GM18520 (cell line): ENCODE data around the gene SELENOI.

Experiments used
- ATAC-seq: cut with Tn5 transposase; IDR thresholded peaks from one replicate; pipeline ENCODE4 v1.9.1; 2021; ENCODE audit not compliant: unreplicated experiment

The SELENOI gene

DNA sequence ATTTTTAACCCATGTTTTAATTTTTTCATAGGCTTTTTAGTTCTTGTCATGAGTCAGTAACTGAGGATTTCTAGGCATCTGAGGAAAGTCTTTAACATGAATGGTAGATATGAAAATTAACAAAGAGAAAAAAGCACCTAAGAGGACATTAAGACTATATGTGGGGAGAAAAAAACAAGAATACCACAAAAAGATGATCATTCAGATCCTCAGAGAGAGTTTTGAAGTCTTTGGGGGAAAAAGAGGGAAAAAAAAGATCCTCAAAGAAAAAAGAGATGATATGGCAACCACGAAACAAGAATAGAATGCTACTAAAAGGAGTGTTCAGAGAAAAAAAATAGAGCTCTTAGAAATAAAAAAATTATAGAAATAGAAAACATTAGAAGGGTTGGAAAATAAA is 63.8 kb downstream of the SELENOI start:
- no peak for ATAC-seq

DNA sequence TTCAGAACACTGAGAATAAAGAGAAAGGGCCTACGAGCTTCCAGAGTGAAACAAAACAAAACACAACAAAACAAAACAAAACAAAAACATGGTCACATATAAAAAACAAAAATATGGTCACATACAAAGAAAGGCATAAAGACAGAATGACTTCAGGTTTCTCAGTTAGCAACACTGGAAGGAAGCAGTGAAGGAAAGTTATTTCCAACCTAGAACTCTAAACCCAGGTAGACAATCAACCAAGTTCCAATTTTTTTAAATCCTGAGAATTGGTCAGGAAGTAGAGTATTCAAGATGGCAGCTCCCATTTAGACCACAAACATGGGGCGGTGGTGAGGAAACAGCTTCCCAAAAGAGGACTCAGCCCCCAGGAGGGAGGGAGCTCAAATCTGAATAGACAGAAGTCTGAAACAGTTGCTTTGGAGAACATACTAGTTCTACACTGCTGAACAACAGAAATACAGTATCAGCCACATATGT is 64.9 kb downstream of the SELENOI start:
- ATAC-seq = no peak

GRCh38 chr2:26411419-26411818 is 65.5 kb downstream of the SELENOI start:
- ATAC-seq = no peak

- no peak for ATAC-seq
Observed at GRCh38 chr2:26412091-26412673, 66.2 kb downstream of the SELENOI start.

DNA sequence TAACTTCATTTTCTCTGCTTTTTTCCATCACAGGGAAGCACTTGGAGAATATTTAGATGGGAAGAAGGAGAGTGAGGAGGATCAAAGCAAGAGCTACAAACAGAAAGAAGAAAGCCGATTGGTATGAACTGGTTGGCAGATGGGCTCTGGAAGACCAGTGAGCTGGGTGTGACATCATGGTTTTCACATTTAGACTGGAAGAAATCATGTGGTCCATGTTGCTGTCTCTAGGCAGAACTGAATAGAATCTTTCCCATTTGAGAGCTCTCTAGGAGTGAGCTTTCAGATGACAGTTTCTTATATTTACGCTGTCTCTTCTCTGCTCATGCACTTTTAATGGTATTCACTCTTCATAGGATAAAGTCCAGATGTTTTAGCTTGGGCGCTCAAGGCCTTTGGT is 68.4 kb downstream of the SELENOI start:
- ATAC-seq = no peak

DNA sequence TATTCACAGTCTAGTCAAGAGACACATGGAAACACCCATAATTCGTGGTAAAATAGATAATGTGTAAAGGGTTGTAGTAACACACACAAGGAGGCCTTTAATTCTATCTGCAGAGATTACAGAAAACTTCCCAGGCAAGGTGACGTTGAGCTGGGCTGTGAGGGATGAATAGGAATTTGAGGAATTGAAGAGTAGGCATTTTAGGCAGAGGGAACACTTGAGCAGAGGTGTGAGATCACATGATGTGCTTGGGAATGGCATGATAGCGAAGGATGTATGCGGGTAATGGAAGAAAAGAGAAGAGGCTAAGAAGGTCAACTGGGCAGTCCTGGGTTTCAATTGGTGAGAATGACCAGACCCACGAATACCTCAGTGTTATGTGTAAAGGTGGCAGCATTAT is 76.0 kb downstream of the SELENOI start:
- ATAC-seq = no peak

DNA sequence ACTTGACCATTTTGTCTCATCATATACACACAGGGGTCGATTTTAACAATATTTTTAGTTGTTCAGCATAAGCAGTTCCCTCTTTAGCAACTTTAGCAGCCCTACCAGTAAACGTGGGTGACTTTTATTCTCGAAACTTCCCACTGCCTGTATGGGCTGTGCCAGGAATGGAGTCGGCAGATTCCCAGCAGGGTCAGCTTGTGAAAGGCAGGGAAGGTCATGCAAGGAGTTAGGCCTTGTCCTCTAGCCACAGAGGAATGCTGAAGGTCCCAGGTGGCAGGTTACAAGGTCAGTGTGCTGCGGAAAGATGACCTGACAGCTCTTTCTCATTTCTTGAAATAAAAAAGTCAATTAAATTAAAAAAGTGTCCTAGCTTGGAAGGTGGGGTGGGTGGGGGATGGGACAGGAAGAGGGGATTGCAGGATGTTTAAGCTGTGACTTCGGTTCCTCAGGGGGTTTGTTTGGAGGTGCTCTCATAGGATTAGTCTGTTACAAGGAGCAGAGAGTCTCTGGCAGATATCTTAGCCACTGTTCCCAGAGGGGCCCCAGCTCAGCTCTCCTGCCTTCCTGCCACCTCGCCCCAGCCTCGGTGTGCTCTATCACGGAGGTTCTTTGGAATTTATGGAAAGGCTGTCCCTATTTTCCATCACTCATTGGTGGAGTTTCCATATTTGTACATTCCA is 77.1 kb downstream of the SELENOI start:
- no peak for ATAC-seq

DNA sequence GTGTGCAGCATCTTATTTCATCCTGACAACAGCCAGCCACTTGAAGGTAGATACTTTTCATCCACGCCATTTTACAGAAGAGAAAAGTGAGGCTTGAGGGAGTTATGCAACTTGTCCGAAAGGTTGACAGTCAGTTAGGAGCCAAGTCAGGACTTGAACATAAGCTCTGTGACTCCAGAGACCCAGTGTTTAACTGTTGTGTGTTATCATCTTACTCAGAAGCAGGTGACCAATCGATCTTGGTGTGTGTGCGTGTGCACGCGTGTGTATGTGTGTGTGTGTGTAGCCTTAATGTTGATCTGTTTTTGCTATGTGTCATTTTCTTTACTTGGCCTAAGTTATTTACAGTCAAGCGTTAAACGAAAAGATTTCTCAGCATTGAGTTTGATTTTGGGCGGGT is 77.8 kb downstream of the SELENOI start:
- ATAC-seq = no peak

GRCh38 chr2:26424221-26424620 is 78.3 kb downstream of the SELENOI start:
- no peak for ATAC-seq

- ATAC-seq = no peak
Observed at GRCh38 chr2:26428846-26429245, 82.9 kb downstream of the SELENOI start.

- no peak for ATAC-seq
Observed at GRCh38 chr2:26429779-26430578, 84.0 kb downstream of the SELENOI start.

DNA sequence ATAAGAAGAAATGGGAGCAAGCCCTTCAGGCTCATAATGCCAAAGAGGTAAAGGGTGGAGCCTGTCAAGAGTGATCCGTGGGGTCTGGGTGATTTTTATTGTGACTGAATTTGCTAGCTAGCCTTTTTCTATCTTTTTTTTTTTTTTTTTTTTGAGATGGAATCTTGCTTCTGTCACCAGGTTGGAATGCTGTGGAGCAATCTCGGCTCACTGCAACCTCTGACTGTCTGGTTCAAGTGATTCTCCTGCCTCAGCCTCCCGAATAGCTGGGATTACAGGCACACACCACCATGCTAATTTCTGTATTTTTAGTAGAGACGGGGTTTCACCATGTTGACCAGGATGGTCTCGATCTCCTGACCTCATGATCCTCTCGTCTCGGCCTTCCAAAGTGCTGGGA is 84.9 kb downstream of the SELENOI start:
- no peak for ATAC-seq

- no peak for ATAC-seq
Observed at GRCh38 chr2:26432363-26432762, 86.4 kb downstream of the SELENOI start.

DNA sequence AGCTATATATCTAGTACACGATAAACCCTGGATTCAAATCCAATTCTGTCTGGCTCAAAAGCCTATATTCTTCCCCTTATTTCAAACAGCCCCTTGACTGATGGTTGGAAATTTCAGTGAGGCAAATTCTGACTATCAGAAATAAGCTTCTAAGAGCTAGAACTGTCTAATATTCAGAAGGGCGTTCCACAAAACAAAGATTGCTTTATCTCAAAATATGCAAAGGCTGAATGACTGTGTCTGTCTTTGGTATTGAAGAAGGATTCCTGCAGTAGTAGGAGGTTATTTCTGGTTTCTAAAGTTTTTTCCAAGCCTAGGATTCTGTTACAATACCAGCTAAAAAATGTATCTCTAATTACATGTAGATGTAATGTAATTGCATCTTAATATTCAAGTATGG is 86.9 kb downstream of the SELENOI start:
- no peak for ATAC-seq

DNA sequence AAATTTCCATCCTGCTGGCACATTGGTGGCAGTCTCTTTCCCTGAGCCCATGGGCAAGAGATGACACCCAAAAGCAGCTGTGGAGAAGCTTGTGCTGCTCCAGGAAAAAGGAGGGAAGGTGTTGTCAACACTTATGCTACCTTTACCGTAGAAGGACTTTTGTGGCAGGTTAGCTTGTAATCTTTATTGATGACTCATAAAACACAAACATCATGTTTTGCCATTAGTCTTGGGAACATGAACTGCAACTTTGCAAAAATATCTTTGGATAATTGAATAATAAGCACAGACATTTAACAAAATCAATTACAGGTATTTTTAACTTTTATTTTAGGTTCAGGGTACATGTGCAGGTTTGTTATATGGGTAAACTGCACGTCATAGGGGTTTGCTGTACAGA is 89.2 kb downstream of the SELENOI start:
- no peak for ATAC-seq

GRCh38 chr2:26438526-26438925 is 92.6 kb downstream of the SELENOI start:
- no peak for ATAC-seq

DNA sequence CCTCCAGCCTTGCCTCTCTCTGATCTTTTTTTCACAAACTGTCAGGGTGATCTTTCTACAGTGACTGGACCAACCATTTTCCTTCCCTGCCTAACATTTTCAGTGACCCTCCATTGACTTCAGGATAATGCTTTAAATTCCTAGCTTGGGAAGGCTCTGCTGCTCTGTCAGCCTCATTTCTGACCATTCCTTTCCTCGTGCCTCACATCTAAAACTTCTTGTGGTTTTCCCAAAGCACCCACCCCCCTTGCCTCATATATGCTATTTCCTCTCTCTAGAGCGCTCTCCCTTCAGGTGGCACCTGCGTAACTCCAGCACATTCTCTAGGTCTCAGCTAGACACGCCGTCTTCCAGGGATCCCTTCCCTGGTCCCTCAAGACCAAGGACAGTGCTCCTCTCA is 93.0 kb downstream of the SELENOI start:
- no peak for ATAC-seq

DNA sequence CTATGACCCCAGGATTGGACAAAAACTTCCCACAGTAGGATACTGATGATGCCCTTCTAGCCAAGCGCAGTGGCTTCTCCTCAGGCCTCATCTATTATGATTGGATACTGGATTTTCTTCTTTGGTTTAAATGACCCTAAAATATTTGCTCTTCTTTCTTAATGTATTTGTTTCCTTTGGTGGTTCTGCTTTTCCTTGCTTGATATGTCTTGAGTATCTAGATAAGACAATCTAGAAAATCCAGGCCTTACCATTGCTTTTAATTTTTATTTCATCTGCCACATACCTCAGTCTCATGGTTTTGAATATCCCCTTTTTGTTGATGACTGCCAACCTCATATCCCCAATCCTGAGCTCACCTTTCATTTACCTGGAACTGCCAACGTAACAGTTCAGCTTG is 96.4 kb downstream of the SELENOI start:
- no peak for ATAC-seq

DNA sequence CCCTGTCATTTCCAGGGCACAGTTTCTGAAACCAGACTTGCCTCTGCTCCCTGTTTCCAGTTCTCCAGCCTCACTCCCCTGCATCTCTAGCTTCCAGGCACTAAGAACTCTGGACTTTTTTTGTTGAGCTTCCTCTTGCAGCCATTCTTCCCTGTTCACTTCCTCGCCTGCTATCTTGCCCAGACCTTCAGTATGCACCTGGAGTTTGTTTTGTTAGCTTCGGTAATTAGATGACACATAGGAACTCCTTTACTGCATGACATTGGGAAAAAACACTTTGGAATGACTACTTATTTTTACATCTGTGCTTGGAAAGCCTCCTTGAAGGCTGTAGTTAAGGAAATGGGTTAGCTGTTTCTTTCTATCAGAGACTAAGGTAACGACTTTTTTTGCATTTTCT is 96.8 kb downstream of the SELENOI start:
- no peak for ATAC-seq

DNA sequence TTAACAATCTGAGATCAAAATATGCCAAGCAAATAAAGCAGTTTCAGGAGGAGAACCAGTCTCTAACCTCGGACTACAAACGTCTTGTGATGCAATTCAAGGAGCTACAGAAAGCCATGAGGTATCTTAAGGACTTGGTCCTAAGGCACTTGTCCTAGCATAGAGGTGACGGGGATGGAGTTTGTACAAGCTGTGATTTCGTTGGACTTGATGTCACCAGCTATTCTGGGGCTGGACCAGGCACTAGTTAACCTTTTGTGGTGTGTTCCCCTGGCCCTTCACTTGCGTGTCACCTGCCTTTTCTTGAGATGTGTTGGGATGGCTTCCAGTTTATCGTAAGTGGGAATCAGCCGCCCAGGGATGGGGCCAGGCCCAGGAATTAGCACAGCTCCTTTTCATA is 98.3 kb downstream of the SELENOI start:
- no peak for ATAC-seq
